CD14-positive monocyte (primary cell): Measurements from ENCODE around the gene AGBL1. TPM values are rescaled to one million over a fixed set of nuclear protein-coding genes. Genes with fewer than 3 reads are reported as not detected.

ENCODE experiments used
- DNase-seq, 3 donors: peaks; one replicate each; pipeline ENCODE4 v3.0.0-alpha.2; 2011 to 2022
- H2AFZ ChIP-seq: 2 replicates; pipeline ENCODE4 v1.6.0; 2012; ENCODE audit warnings: mild to moderate bottlenecking, low read depth, low read length, inconsistent platforms; ENCODE audit not compliant: insufficient read depth, poor library complexity, severe bottlenecking
- H3K27ac ChIP-seq, 2 donors: 1 replicate in 1 of 2; 2 replicates in 1 of 2; pipeline ENCODE4 v1.5.1; 2012 to 2013; ENCODE audit warnings: low read length in 2 of 2, control low read depth in 1 of 2, inconsistent platforms in 1 of 2, low read depth in 1 of 2, mild to moderate bottlenecking in 1 of 2
- H3K27me3 ChIP-seq, 2 donors: one replicate each; pipeline versions ENCODE4 v1.6.0 to v1.6.1; 2011 to 2013; ENCODE audit warnings: low read length in 2 of 2; ENCODE audit not compliant: control insufficient read depth in 2 of 2, insufficient read depth in 2 of 2
- H3K36me3 ChIP-seq, 2 donors: replicated peaks in 1 of 2; 1 replicate in 1 of 2; 2 replicates in 1 of 2; pipeline versions ENCODE4 v1.5.1 to v1.6.1; 2012 to 2013; ENCODE audit warnings: low read length in 2 of 2, control low read depth in 1 of 2, inconsistent platforms in 1 of 2, mild to moderate bottlenecking in 1 of 2; ENCODE audit not compliant: insufficient read depth in 2 of 2, control insufficient read depth in 1 of 2
- H3K4me1 ChIP-seq, 2 donors: 1 replicate in 1 of 2; 2 replicates in 1 of 2; pipeline versions ENCODE4 v1.5.1 to v1.6.1; 2012 to 2013; ENCODE audit warnings: low read length in 2 of 2, control low read depth in 1 of 2, inconsistent platforms in 1 of 2, mild to moderate bottlenecking in 1 of 2, moderate library complexity in 1 of 2; ENCODE audit not compliant: insufficient read depth in 2 of 2, control insufficient read depth in 1 of 2
- H3K4me2 ChIP-seq: replicated peaks from 2 replicates; pipeline ENCODE3; 2012; ENCODE audit warnings: low read length, moderate library complexity, mild to moderate bottlenecking; ENCODE audit not compliant: poor library complexity, severe bottlenecking; ENCODE audit errors: extremely low read depth
- H3K4me3 ChIP-seq, 3 experiments: fragments of 200-600 bp in 1 of 3; sonication (generic) in 1 of 3; replicated peaks in 1 of 3; 1 replicate in 2 of 3; 2 replicates in 1 of 3; pipeline ENCODE4 v1.5.1; 2011 to 2013; ENCODE audit warnings: low read length in 3 of 3, mild to moderate bottlenecking in 3 of 3, control low read depth in 2 of 3, low read depth in 2 of 3, inconsistent platforms in 1 of 3, moderate library complexity in 1 of 3
- H3K79me2 ChIP-seq: 2 replicates; pipeline ENCODE4 v1.6.0; 2012; ENCODE audit warnings: mild to moderate bottlenecking, control low read depth, inconsistent platforms, low read length, moderate library complexity; ENCODE audit not compliant: insufficient read depth
- H3K9ac ChIP-seq: 2 replicates; pipeline ENCODE4 v1.6.0; 2017; ENCODE audit warnings: low read length, mild to moderate bottlenecking; ENCODE audit not compliant: insufficient read depth, poor library complexity, severe bottlenecking
- H3K9me3 ChIP-seq, 2 donors: replicated peaks in 1 of 2; 1 replicate in 1 of 2; 2 replicates in 1 of 2; pipeline versions ENCODE4 v1.5.1 to v1.6.1; 2012 to 2013; ENCODE audit warnings: low read length in 2 of 2, control low read depth in 1 of 2; ENCODE audit not compliant: control insufficient read depth in 1 of 2, insufficient read depth in 1 of 2
- H4K20me1 ChIP-seq: 2 replicates; pipeline ENCODE4 v1.6.0; 2012; ENCODE audit warnings: mild to moderate bottlenecking, low read length, control low read depth, moderate library complexity; ENCODE audit not compliant: insufficient read depth
- H3K27ac Mint-ChIP-seq, 7 donors: one replicate each; pipeline ENCODE4 v1.8.0; 2020; ENCODE audit warnings: mild to moderate bottlenecking in 7 of 7, mixed read lengths in 7 of 7, moderate library complexity in 6 of 7, inconsistent platforms in 2 of 7
- H3K27me3 Mint-ChIP-seq, 3 donors: one replicate each; pipeline ENCODE4 v1.8.0; 2021 to 2022; ENCODE audit warnings: low read depth in 3 of 3, mild to moderate bottlenecking in 3 of 3, mixed read lengths in 3 of 3, moderate library complexity in 3 of 3, inconsistent platforms in 1 of 3
- H3K36me3 Mint-ChIP-seq, 2 donors: one replicate each; pipeline ENCODE4 v1.8.0; 2020; ENCODE audit warnings: mixed read lengths in 2 of 2, inconsistent platforms in 1 of 2, mild to moderate bottlenecking in 1 of 2
- H3K4me1 Mint-ChIP-seq: one replicate; pipeline ENCODE4 v1.8.0; 2020; ENCODE audit warnings: mild to moderate bottlenecking, mixed read lengths
- H3K4me3 Mint-ChIP-seq, 2 donors: one replicate each; pipeline ENCODE4 v1.8.0; 2020; ENCODE audit warnings: mild to moderate bottlenecking in 2 of 2, mixed read lengths in 2 of 2, moderate library complexity in 1 of 2
- H3K9me3 Mint-ChIP-seq, 7 donors: one replicate each; pipeline ENCODE4 v1.8.0; 2020 to 2022; ENCODE audit warnings: mixed read lengths in 7 of 7, mild to moderate bottlenecking in 6 of 7, moderate library complexity in 6 of 7, inconsistent platforms in 2 of 7
- WGBS: methylation state at CpG from one replicate; pipeline ENCODE4 v1.1.5; 2013; ENCODE audit warnings: missing lambda C conversion rate; ENCODE audit not compliant: insufficient coverage; 5-methylcytosine and 5-hydroxymethylcytosine counted together
- intact Hi-C, 2 donors: fragments of 100-400 bp; cut with micrococcal nuclease; formaldehyde crosslinking; loops; one replicate each; pipeline versions ENCODE4 v1.15.0 to v1.15.1; 2023
- polyA plus RNA-seq, 3 donors: library from polyadenylated mRNA; depleted of rRNA in 1 of 3; unstranded in 2 of 3; stranded (reverse) in 1 of 3; fragments of 300-500 nt in 2 of 3; fragments of >200 nt in 1 of 3; fragmentation: Illumina TruSeq in 2 of 3; gene quantifications; 1 replicate in 2 of 3; 2 replicates in 1 of 3; pipeline ENCODE4 v1.2.3, GENCODE V29; 2012 to 2021
- TF ChIP-seq, protein P1 (sequence below): fragments of 200-600 bp; IDR thresholded peaks from one replicate; pipeline ENCODE4 v1.8.0; 2022; ENCODE audit warnings: antibody characterized with exemption, mild to moderate bottlenecking

The AGBL1 gene
- polyA plus RNA-seq, 3 donors, result not detected

DNA sequence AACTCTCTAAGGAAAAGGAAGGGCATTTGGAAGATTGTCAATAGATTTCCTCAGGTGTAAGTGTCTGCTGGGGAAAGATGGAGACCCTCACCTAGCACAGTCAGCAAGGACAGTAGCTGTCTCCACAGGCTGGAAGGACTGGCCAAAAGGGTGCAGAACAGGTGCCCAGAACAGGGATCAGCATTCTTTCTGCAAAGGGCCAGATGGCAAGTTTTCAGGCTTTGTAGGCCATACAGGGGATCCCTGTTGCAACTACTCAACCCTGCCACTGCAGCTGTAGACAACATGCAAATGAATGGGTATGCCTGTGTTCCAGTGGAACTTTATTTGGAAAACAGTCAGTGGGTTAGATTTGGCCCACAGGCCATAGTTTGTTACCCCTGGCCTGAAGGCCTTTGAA, 8.1 kb downstream of the AGBL1 start:
- no peak overlapping the region for H3K9ac ChIP-seq
- H3K27ac Mint-ChIP-seq, result no peak overlapping the region
- TF ChIP-seq, protein P1, sequence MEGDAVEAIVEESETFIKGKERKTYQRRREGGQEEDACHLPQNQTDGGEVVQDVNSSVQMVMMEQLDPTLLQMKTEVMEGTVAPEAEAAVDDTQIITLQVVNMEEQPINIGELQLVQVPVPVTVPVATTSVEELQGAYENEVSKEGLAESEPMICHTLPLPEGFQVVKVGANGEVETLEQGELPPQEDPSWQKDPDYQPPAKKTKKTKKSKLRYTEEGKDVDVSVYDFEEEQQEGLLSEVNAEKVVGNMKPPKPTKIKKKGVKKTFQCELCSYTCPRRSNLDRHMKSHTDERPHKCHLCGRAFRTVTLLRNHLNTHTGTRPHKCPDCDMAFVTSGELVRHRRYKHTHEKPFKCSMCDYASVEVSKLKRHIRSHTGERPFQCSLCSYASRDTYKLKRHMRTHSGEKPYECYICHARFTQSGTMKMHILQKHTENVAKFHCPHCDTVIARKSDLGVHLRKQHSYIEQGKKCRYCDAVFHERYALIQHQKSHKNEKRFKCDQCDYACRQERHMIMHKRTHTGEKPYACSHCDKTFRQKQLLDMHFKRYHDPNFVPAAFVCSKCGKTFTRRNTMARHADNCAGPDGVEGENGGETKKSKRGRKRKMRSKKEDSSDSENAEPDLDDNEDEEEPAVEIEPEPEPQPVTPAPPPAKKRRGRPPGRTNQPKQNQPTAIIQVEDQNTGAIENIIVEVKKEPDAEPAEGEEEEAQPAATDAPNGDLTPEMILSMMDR, result no peak
- H3K4me1 Mint-ChIP-seq, result no peaks in the 10 kb centered on the region
- no peaks in the 10 kb centered on the region for H3K36me3 ChIP-seq
- H3K4me3 ChIP-seq, result no peak overlapping the region
- intact Hi-C loops, result no loop called here
- no peaks in the 10 kb centered on the region for H3K79me2 ChIP-seq
- peaks cover 0 to 4% (median 3%) of the 10 kb centered on the region in 3 donors for H3K27me3 Mint-ChIP-seq
- no peaks in the 10 kb centered on the region for H3K27me3 ChIP-seq
- no peaks in the 10 kb centered on the region for H3K4me1 ChIP-seq
- no peak overlapping the region for H3K4me2 ChIP-seq
- no peak overlapping the region for H3K27ac ChIP-seq
- H3K36me3 Mint-ChIP-seq, result no peaks in the 10 kb centered on the region
- no peak for DNase-seq
- H3K4me3 Mint-ChIP-seq, result no peak overlapping the region
- no peaks in the 10 kb centered on the region for H4K20me1 ChIP-seq
- H3K9me3 ChIP-seq, result no peaks in the 10 kb centered on the region
- no peak overlapping the region for H2AFZ ChIP-seq
- no peaks in the 10 kb centered on the region for H3K9me3 Mint-ChIP-seq

GRCh38 chr15:86089422-86089821, 9.8 kb downstream of the AGBL1 start:
- no peaks in the 10 kb centered on the region for H3K9me3 Mint-ChIP-seq
- H3K36me3 Mint-ChIP-seq, result no peaks in the 10 kb centered on the region
- H3K36me3 ChIP-seq, result no peaks in the 10 kb centered on the region
- H3K27me3 Mint-ChIP-seq, result peaks cover 0 to 3% (median 2%) of the 10 kb centered on the region in 3 donors
- DNase-seq, result no peak
- H3K9me3 ChIP-seq, result no peaks in the 10 kb centered on the region
- no peaks in the 10 kb centered on the region for H3K27me3 ChIP-seq
- H3K4me2 ChIP-seq, result no peak overlapping the region
- no peaks in the 10 kb centered on the region for H4K20me1 ChIP-seq
- H3K27ac ChIP-seq, result no peak overlapping the region
- H3K4me1 Mint-ChIP-seq, result no peaks in the 10 kb centered on the region
- no peak overlapping the region for H3K9ac ChIP-seq
- 80% methylated on average over 3 of the region's 4 CpGs for WGBS
- H3K79me2 ChIP-seq, result no peaks in the 10 kb centered on the region
- H3K27ac Mint-ChIP-seq, result no peak overlapping the region
- H2AFZ ChIP-seq, result no peak overlapping the region
- TF ChIP-seq, protein P1, result no peak
- intact Hi-C loops, result no loop called here
- no peak overlapping the region for H3K4me3 ChIP-seq
- H3K4me3 Mint-ChIP-seq, result no peak overlapping the region
- H3K4me1 ChIP-seq, result no peaks in the 10 kb centered on the region
